Measurements from ENCODE around the gene KCNAB1.

The KCNAB1 gene

GRCh38 chr3:156587760-156588069 is 467.3 kb downstream of the KCNAB1 start:
- DNase-seq, result no peak

Measured in activated gamma-delta T cell treated with Interleukin-2 at 50 U/mL for 16 hours (primary cell).